Measurements from ENCODE around the gene RFX5.

RFX5 gene

GRCh38 chr1:151315565-151316235 is 31.4 kb downstream of the RFX5 start:
- DNase-seq: no peak

DNA sequence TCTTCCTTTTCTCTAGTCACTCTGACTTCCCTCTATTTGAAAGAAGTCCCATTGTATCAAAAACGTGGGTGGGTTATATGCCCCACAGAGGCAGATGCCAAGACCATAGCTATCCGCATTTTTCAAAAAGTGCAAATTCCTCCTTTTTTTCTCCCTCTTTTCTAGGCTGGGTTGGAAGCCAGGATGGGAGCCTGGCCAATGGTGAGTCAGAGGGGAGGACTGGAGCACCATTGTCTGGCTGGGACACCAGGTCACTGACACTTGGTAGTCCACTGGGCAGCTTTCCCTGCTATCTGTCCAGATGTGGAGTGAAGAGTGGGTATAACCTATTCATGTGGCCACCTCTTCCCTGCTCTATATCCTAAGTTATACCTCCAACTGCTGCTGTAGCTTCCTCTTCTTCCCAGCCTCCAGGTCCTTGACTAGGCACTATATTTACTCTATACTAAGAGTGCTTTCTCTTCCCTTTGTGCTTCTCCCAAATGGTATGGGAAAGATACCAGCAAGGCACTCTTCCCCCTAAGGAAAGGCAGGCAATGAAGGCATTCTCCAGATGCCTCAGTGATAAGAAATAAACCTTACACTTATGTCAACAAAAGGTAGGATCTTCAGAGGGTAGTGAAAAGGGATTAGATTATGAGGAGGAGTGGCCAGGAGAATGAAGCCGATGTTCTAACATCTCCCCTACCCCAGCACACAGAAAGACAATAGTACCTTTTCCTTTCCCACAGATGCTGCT is 32.7 kb downstream of the RFX5 start:
- no peak for DNase-seq

DNA sequence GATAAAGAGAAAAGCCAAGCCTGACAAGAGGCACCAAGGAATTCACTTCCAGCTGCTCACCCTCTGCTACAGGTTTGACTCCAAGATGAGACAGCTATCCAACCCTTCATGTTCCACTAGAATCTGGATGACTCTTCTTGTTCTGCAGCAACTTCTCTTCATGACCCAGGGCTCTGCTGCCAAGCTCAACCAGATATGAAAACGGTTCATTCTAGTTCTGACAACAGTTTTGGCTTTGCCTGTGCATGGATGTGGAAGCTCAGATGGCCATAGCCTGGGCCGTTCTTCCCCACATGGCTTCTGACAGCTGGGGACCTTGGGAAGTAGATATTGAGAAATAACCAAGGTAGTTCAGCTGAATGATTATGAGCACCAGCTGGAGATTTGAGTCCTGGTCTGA is 33.6 kb downstream of the RFX5 start:
- DNase-seq: no peak

- DNase-seq: no peak
Observed at GRCh38 chr1:151312826-151313225, 34.2 kb downstream of the RFX5 start.

- no peak for DNase-seq
Observed at GRCh38 chr1:151312411-151312810, 34.6 kb downstream of the RFX5 start.

DNA sequence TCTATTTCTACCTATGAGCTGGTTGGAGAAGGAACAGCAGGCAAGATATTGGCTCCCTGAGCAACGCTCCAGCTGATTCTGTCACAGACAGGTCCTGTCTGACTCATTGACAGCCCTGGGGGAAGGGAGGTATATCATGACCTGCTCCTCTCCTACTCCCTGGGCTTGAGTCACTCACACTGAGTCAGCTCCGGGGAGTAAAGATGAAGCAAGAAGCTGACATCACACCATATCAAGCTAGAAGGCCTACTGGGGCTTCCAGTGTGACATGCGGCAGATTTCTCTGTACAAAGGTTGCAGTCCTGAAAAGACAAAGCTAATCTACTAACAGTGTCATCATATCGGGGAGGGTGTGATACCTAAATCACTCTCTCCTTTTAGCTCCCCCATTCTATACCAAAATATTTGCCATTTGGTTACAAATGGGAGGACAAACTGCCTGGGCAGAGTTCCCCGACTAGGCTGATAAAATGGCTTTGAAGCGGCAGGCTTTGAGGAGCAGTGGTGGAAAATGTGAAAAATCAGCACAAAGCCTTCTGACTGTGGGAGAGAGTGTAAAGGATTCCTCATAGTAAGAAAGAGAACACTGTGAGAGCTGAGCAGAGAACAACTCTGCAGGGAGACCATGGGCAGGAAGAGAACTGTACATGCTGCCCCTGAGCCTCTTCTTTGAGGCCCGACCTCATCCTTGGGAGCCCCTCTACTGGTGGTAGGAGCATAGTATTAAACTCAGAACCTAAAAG is 35.3 kb downstream of the RFX5 start:
- peak; percentile 64 to 86 for DNase-seq

DNA sequence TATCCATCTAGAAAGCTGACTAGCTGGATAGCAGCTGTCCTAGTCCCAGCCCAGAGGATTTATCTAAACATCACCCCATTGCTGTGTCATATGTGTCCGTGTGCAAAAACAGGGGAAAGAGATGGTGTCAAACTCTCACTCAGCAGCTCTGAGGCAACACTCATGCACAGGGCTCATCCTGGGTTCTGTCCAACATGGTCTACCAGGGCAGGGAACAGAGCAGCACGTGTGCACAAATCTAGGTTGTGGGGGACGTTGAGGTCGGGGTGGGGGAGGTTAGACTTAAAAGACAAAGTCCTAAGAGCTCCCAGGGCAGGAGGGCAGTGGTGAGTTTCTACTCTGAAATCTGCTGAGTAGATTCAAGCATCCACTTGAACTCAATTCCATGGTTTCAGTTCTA is 36.0 kb downstream of the RFX5 start:
- DNase-seq: no peak

DNA sequence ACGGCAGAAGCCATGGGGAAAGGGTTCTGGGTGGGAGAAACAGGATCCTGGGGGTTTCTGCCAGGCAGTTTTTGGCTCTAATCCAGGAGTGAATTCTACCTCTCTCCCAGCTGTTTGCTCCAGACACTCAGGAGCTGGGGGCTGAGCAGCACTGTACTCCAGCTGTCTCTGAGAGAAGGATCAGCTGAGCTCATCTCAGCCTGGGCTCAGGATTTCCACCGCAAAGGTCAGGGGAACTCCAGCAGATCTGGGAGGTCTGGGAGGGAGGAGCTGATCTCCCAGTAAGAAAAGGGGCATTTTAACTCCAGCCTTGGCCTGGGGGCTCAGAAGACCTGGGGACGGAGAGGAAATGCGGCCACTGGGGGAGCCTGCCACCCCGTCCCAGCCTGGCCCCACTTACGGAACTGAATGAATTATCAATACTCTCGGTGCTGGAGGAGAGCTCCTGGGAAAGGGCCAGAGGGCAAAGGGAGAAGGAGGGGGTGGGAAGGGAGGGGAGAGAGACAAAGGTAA is 37.2 kb downstream of the RFX5 start:
- DNase-seq: no peak

GRCh38 chr1:151294742-151295462 is 52.1 kb downstream of the RFX5 start:
- DNase-seq: no peak

GRCh38 chr1:151293093-151293492 is 54.0 kb downstream of the RFX5 start:
- no peak for DNase-seq

- no peak for DNase-seq
Observed at GRCh38 chr1:151292207-151293030, 54.6 kb downstream of the RFX5 start.

GRCh38 chr1:151290709-151291303 is 56.2 kb downstream of the RFX5 start:
- DNase-seq: no peak
